Endothelial cell of umbilical vein (primary cell): ENCODE measurements around the gene TDRKH.

Source experiments
- CTCF ChIP-seq, 2 donors: IDR thresholded peaks; 1 replicate in 1 of 2; 2 replicates in 1 of 2; pipeline ENCODE4 v1.5.1; 2011; ENCODE audit warnings: low read length in 2 of 2, mild to moderate bottlenecking in 2 of 2, moderate library complexity in 2 of 2, control low read depth in 1 of 2, inconsistent platforms in 1 of 2, low read depth in 1 of 2; ENCODE audit not compliant: insufficient read depth in 1 of 2; ENCODE audit errors: extremely low read depth in 1 of 2
- EZH2 ChIP-seq: IDR thresholded peaks from 2 replicates; pipeline ENCODE4 v1.6.1; 2012; ENCODE audit warnings: borderline replicate concordance, low read depth, mild to moderate bottlenecking, moderate library complexity, low read length, inconsistent platforms; ENCODE audit not compliant: severe bottlenecking
- FOS ChIP-seq: IDR thresholded peaks from 2 replicates; pipeline ENCODE4 v1.6.1; 2011; ENCODE audit warnings: mild to moderate bottlenecking, low read length, moderate library complexity, borderline replicate concordance; ENCODE audit not compliant: insufficient read depth
- GATA2 ChIP-seq: IDR thresholded peaks from 2 replicates; pipeline ENCODE4 v1.7.0; 2011; ENCODE audit warnings: low read depth, mild to moderate bottlenecking, moderate library complexity, mixed read lengths, low read length; ENCODE audit not compliant: insufficient read length, insufficient read depth
- JUN ChIP-seq: IDR thresholded peaks from 2 replicates; pipeline ENCODE4 v1.6.1; 2011; ENCODE audit warnings: borderline replicate concordance, low read depth; ENCODE audit not compliant: insufficient read length, insufficient read depth
- MAX ChIP-seq: IDR thresholded peaks from 2 replicates; pipeline ENCODE4 v1.6.1; 2011; ENCODE audit not compliant: insufficient read depth, insufficient read length
- MYC ChIP-seq: IDR thresholded peaks from one replicate; pipeline ENCODE4 v1.6.1; 2011; ENCODE audit warnings: mild to moderate bottlenecking, low read depth, low read length
- POLR2A ChIP-seq: IDR thresholded peaks from 2 replicates; pipeline ENCODE4 v1.6.1; 2012; ENCODE audit warnings: low read depth, mild to moderate bottlenecking, control low read depth, low read length
- POLR2AphosphoS5 ChIP-seq: IDR thresholded peaks from 2 replicates; pipeline ENCODE4 v1.6.1; 2012; ENCODE audit warnings: low read depth, mild to moderate bottlenecking, control low read depth, low read length, moderate library complexity; ENCODE audit not compliant: insufficient read depth

- TF ChIP-seq POLR2AphosphoS5 (no peak), MAX (no peak), POLR2A (no peak), CTCF (IDR thresholded peaks at IDR 0.05; ENCODE audit: extremely low read depth in 1 of 2, insufficient read depth in 1 of 2, low read depth in 1 of 2, low read length in 2 of 2) (no peak), FOS (no peak), EZH2 (no peak), JUN (no peak), GATA2 (no peak), MYC (no peak)
Observed at GRCh38 chr1:151834239-151834638, 43.9 kb upstream of the TDRKH start.
